Stimulated activated CD8-positive, alpha-beta memory T cell treated with anti-CD3 and anti-CD28 coated beads, Interleukin-4, amount 100 ng/mL, for 1 hour (primary cell): ENCODE results near the gene GSC2.
"Not testable (repeated sequence)": the region's sequence is repeated elsewhere in the genome, so short reads cannot be mapped to it uniquely, and the experiment has no call there.

Source experiments
- DNase-seq, 2 donors: peaks; one replicate each; pipeline ENCODE4 v3.0.0-alpha.2; 2020; ENCODE audit warnings: low read depth in 2 of 2, low spot score in 1 of 2

The GSC2 gene

GRCh38 chr22:19156109-19156508 lies 6.0 kb upstream of the GSC2 start:
- DNase-seq: not testable (repeated sequence)

- DNase-seq: no peak
Measured at GRCh38 chr22:19152942-19153883, 3.1 kb upstream of the GSC2 start.

GRCh38 chr22:19151329-19152191 lies 1.5 kb upstream of the GSC2 start:
- DNase-seq: no peak

- no peak for DNase-seq
Measured at GRCh38 chr22:19150482-19151328, 613 bp upstream of the GSC2 start.

- DNase-seq: no peak
Measured at GRCh38 chr22:19149047-19149883, 827 bp downstream of the GSC2 start.

- DNase-seq: no peak
Measured at GRCh38 chr22:19148417-19149046, 1.6 kb downstream of the GSC2 start.

- no peak for DNase-seq
Measured at GRCh38 chr22:19147195-19147780, 2.8 kb downstream of the GSC2 start.

GRCh38 chr22:19146215-19146968 lies 3.7 kb downstream of the GSC2 start:
- no peak for DNase-seq

- DNase-seq: no peak
Measured at GRCh38 chr22:19143967-19144400, 6.1 kb downstream of the GSC2 start.

- no peak for DNase-seq
Measured at GRCh38 chr22:19143212-19143611, 6.9 kb downstream of the GSC2 start.

GRCh38 chr22:19142394-19142793 lies 7.7 kb downstream of the GSC2 start:
- DNase-seq: no peak

GRCh38 chr22:19139974-19140373 lies 10.1 kb downstream of the GSC2 start:
- no peak for DNase-seq

GRCh38 chr22:19139001-19139356 lies 11.1 kb downstream of the GSC2 start:
- DNase-seq: no peak

GRCh38 chr22:19138217-19139000 lies 11.7 kb downstream of the GSC2 start:
- DNase-seq: no peak

GRCh38 chr22:19137384-19138216 lies 12.5 kb downstream of the GSC2 start:
- no peak for DNase-seq

GRCh38 chr22:19136915-19137314 lies 13.2 kb downstream of the GSC2 start:
- no peak for DNase-seq

- no peak for DNase-seq
Measured at GRCh38 chr22:19134874-19135273, 15.2 kb downstream of the GSC2 start.
